Esophagus squamous epithelium (tissue), 4 donors: ENCODE results near the gene ZC3H7B.

Source experiments
- CTCF ChIP-seq, 6 experiments: fragments of 450-650 bp in 4 of 6; fragments of 200-600 bp in 2 of 6; sonication (generic) in 2 of 6; IDR thresholded peaks; one replicate each; pipeline ENCODE4 v1.5.1; 2016 to 2019; ENCODE audit warnings: antibody characterized with exemption in 6 of 6, mild to moderate bottlenecking in 4 of 6, moderate library complexity in 4 of 6
- POLR2A ChIP-seq, 4 donors: fragments of 450-650 bp; IDR thresholded peaks; one replicate each; pipeline ENCODE4 v1.6.1; 2017; ENCODE audit warnings: antibody characterized with exemption in 4 of 4, mild to moderate bottlenecking in 4 of 4, moderate library complexity in 3 of 4

- TF ChIP-seq CTCF (IDR thresholded peaks at IDR 0.05) = no peak
- TF ChIP-seq POLR2A (IDR thresholded peaks at IDR 0.05) = no peak
These were observed 40.7 kb downstream of the ZC3H7B start for GRCh38 chr22:41341990-41342389.
